ENCODE data around the gene ZNF525. TPM values are rescaled to one million over a fixed set of nuclear protein-coding genes. Genes with fewer than 3 reads are reported as not detected.
A peak's percentile ranks its signal among the peaks of the same experiment; 100 is the strongest.
"Not testable (repeated sequence)": the region's sequence is repeated elsewhere in the genome, so short reads cannot be mapped to it uniquely, and the experiment has no call there.

Gene ZNF525
- total RNA-seq, 1 donor from 2014 or later = 6.0 TPM

DNA sequence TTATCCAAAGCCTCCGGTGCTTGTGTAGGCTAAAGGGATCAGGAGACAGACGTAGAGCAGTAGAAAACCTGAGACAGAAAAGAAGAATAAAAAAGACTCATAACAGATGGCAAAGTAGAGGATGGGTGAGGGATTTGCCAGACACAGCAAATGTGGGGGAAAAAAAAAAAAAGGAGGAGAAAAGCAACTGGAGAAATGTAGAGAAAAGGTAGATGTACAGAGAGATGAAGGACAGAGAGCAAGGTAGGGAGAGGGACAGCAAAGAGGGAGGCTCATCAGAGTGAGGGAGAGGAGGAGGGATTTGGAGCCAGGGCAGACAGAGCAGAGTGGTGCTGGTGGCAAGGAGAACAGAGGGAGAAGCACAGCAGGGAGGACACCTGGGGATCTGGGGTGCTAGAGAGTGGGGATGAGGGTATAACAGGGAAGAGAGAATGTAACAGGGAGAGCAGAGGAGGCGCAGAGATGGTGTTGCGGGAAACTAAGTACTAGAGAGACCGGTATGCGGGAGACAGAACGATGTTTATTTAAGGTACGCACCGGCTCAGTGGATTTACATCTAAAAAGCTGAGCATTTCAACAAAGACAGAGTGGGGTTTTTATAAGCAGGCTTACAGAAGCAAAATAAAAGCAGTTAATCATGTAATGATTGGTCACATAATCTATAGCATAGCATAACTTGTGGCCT is 30.5 kb downstream of the ZNF525 start:
- DNase-seq (ENCODE audit: low read depth, low spot score) = not testable (repeated sequence)

DNA sequence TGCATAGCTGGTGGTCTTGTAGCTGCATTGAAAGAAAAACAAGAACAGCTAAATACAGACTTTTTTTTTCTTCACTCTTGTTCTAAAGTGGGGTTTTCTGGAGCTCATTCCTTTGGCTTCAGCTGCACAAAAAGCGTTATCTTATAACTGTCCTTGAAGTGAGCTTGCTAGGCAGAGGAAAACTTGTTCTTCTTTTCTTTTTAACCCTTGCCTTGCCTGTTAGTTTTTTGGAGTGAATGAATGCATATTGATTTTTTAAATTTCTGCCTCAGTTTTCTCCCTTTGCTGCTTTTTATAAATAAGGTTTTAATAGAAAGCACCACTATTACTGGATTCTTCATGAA is 31.0 kb downstream of the ZNF525 start:
- no peak for DNase-seq (ENCODE audit: low read depth, low spot score)

DNA sequence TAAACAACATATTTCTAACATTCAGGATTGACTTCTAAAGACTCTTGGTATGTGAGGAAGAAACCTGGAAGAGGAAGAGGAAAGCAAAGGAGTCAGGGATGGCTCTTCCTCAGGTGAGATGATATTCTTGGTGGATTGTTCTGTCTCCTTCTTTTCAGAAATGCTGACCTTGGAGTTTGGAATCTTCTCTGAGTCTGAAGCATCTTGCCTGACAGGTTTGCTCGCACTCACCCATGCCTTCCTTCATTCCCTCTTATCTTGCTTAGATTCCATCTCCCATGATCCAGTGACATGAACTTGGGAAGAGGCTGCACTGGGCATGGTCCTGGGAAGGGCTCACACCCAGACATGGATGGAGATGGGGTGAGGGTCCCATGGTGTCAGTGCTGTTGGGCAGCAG is 32.4 kb downstream of the ZNF525 start:
- not testable (repeated sequence) for DNase-seq (ENCODE audit: low read depth, low spot score)

DNA sequence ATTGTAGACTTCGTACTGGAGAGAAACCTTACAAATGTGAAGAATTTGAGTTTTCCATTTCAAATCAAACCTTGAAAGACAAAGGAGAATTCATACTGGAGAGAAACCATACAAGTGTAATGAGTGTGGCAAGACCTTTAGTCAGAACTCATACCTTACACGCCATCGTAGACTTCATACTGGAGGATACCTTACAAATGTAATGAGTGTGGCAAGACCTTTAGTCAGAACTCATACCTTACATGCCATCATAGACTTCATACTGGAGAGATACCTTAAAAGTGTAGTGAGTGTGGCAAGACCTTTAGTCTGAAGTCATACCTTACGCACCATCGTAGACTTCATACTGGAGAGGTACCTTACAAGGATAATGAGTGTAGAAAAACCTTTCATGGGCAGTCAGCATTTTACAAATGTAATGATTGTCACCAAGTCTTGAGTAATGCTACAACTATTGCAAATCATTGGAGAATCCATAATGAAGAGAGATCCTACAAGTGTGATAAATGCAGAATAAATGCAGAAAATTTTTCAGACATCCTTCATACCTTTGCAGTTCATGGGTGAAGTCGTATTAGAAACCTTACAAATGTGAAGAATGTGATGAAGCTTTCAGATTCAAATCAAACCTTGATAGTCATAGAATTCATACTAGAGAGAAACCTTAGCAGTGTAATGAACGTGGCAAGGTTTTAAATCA is 44.1 kb downstream of the ZNF525 start:
- no peak for DNase-seq (ENCODE audit: low read depth, low spot score)

DNA sequence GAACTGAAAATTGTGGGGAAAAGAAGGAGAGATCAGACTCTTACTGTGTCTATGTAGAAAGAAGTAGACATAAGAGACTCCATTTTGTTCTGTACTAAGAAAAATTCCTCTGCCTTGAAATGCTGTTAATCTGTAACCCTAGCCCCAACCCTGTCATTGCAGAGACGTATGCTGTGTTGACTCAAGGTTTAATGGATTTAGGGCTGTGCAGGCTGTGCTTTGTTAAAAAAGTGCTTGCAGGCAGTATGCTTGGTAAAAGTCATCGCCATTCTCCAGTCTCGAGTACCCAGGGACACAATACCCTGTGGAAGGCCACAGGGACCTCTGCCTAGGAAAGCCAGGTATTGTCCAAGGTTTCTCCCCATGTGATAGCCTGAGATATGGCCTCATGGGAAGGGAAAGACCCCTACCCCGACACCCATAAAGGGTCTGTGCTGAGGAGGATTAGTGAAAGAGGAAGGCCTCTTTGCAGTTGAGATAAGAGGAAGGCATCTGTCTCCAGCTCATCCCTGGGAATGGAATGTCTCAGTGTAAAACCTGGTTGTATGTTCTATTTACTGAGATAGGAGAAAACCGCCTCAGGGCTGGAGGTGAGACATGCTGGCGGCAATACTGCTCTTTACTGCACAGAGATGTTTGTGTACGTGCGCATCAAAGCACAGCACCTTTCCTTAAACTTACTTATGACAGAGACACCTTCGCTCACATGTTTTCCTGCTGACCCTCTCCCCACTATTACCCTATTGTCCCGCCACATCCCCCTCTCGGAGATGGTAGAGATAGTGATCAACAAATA is 55.2 kb downstream of the ZNF525 start:
- DNase-seq (ENCODE audit: low read depth, low spot score) = not testable (repeated sequence)

DNA sequence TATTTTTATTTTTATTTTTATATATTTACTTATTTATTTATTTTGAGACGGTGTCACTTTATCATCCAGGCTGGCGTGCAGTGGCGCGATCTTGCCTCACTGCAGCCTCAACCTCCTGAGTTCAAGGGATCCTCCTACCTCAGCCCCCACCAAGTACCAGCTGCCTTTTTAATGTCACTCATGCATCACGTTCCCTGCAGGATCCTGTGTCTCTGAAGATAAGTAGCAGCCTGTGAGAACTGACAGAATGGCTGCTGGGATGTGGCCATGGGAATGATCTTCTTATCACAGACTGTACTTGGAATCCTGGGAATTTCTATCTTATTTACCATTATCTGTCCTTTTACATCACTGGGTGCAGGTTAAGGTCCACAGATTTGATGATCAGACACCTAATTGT is 57.0 kb downstream of the ZNF525 start:
- no peak for DNase-seq (ENCODE audit: low read depth, low spot score)

DNA sequence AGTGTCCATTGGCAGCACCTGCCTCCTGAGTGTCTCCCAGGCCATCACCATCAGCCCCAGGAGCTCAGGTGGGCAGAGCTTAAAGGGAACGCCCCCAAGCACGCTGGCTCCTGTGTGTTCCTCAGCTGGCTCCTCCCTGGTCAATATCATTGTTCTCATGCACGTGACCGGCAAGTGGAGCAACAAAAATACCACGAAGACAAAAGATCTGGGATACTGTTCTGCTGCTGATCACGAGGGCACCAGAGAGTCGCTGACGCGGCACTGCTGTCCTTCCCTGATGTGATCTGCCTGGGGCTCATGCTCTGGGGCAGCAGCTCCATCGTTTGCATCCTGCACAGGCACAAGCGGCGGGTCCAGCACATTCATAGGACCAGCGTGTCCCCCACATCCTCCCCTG is 57.6 kb downstream of the ZNF525 start:
- DNase-seq (ENCODE audit: low read depth, low spot score) = not testable (repeated sequence)

DNA sequence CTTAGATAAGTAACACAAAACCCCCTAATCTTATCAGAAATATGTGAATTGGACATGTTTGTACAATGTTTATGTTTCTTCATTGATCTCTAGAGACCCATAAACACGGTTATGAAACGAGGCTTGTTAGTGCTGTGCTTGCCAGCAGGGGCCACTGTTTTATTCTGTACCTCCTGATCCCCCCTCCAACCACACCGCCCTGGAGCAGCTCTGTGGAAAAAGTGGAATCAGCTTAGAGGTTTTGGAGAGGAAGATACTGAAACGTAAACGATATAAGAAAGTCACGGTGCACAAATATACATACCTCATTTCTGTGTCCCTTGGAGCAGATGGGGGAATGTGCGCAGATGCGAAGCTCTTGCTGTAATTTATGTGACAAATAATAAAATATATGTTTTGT is 58.2 kb downstream of the ZNF525 start:
- not testable (repeated sequence) for DNase-seq (ENCODE audit: low read depth, low spot score)

DNA sequence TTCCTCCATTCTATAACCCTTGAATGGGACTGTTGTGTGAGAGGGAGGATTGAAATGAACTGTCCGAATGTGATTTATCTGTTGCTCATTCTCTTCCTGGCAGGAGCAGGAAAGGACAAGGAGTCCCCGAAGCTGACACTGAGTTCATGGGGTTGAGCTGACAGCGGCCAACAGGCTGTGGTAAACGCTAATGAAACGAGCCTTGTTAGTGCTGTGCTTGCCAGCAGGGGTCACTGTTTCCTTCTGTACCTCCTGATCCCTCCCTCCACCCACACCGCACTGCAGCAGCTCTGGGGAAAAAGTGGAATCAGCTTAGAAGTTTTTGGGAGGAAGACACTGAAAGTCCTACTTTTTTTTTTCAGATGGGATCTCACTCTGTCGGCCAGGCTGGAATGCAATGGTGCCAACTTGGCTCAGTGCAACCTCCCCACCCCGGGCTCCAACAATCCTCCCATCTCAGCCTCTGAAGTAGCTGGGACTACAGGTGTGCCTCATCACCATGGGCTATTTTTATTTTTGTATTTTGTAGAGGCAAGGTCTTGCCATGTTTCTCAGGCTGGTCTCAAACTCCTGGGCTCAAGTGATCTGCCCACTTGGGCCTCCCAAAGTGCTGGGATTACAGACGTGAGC is 59.6 kb downstream of the ZNF525 start:
- peak; percentile 43 for DNase-seq (ENCODE audit: low read depth, low spot score)

DNA sequence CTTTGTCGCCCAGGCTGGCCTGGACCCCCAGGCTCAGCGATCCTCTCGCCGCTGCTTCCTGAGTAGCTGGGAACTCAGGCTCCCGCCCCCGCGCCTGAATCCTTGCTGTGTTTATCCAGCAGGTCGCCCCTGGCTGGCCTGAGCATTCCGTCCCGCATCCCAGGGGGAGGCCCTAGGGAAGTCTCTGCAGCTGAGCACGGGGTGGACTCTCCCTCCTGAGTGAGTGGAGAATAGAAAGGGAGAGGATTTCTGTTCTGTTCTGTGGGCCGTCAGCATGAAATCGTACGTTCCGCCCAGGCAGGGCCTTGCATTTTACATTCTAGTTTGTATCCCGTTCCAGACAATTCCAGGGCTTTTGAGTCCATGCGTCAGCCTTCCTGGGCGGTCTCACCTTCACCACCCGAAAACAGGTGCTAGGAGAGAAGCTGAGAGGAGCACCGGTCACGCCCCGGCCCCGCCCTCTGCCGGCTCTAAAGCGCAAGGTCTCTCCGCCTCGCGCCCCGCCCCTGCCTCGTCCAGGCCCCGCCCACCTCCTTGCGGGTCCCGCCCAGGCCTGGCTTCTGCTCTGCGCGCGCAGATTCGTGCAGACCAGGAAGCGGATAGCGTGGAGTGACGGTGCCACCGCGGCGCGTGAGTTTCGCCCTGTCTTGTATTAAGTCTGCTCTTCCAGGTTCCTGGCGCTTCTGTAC is 66.0 kb downstream of the ZNF525 start, which contains the start of gene ZNF761:
ZNF761 (plus strand) TSS at position 586 of the 689 bp plus-strand sequence. CDS start 15,285 bp downstream, outside the sequence.
- DNase-seq (ENCODE audit: low read depth, low spot score) = peak; percentile 59

DNA sequence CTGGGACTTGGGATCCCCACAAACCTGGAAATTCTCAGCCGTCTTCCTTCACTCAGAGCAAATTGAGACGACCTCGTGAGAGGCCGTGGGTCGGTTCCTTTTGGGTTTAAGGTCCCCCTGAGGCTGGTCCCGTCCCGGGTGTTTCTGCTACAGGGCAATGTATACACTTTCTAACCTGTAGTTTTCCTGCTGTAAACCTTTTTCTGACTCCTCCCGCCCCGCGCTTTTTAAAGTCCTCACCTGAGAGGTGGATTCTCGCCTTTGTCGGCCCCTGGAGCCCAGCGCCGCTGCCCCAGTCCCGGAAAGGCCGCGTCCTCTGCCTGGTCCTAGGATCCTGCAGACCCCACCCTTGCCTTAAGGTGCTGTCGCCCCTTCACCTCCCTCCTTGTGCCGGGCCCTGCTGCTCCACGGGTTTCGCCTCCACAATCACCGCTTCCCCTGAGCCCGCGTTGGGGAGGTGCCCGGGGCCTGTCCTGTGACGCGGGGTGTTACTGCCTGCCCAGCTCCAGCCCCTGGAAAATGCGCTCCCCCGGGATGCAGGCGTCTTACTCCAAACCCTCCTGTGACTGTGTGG is 66.7 kb downstream of the ZNF525 start:
- DNase-seq (ENCODE audit: low read depth, low spot score) = no peak

Other genes with a start within 250 kb of the ZNF525 start
- 0.86 and 4.9 TPM in 2 replicates for gene ZNF415, start 232.8 kb upstream of the ZNF525 start, total RNA-seq
- 4.8 and 9.4 TPM in 2 replicates for gene ZNF347, start 206.7 kb upstream of the ZNF525 start, total RNA-seq
- gene ZNF665, start 172.3 kb upstream of the ZNF525 start, total RNA-seq = 2.4 and 3.3 TPM in 2 replicates
- 17.2 and 17.8 TPM in 2 replicates for gene ZNF677, start 110.8 kb upstream of the ZNF525 start, total RNA-seq
- gene VN1R2, start 107.4 kb upstream of the ZNF525 start, total RNA-seq = not detected in 2 replicates
- not detected in 2 replicates for gene VN1R4, start 98.0 kb upstream of the ZNF525 start, total RNA-seq
- 7.1 and 13.2 TPM in 2 replicates for gene ZNF845, start 32.0 kb upstream of the ZNF525 start, total RNA-seq
- 10.1 and 15.1 TPM in 2 replicates for gene ZNF765, start 29.4 kb downstream of the ZNF525 start, total RNA-seq
- gene ZNF761, start 66.3 kb downstream of the ZNF525 start, total RNA-seq = 8.2 and 10.6 TPM in 2 replicates
- gene ZNF813, start 102.0 kb downstream of the ZNF525 start, total RNA-seq = 3.0 and 7.4 TPM in 2 replicates
- gene ZNF331, start 172.4 kb downstream of the ZNF525 start, total RNA-seq = 4.1 and 8.5 TPM in 2 replicates